DND-41 (cell line): ENCODE measurements around the gene ROCK2.

ENCODE experiments used
- ATAC-seq: fragments of 200-7000 bp; cut with Tn5 transposase; 3 replicates; pipeline ENCODE4 v1.9.1; 2021; ENCODE audit warnings: low read depth; ENCODE audit not compliant: insufficient read depth
- DNase-seq: peaks from one replicate; pipeline ENCODE4 v3.0.0-alpha.2; 2020
- H2AFZ ChIP-seq: 2 replicates; pipeline ENCODE4 v1.6.0; 2012; ENCODE audit warnings: low read depth, low read length
- H3K27ac ChIP-seq: 2 replicates; pipeline ENCODE4 v1.5.1; 2012; ENCODE audit warnings: low read length, inconsistent platforms
- H3K27me3 ChIP-seq: fragments of 200-600 bp; sonication (generic); 2 replicates; pipeline ENCODE4 v1.6.0; 2012; ENCODE audit warnings: low read length, mild to moderate bottlenecking, inconsistent platforms; ENCODE audit not compliant: insufficient read depth, poor library complexity
- H3K36me3 ChIP-seq: 2 replicates; pipeline ENCODE4 v1.5.1; 2012; ENCODE audit warnings: low read length, inconsistent platforms; ENCODE audit not compliant: insufficient read depth
- H3K4me1 ChIP-seq: 2 replicates; pipeline ENCODE4 v1.5.1; 2012; ENCODE audit warnings: mild to moderate bottlenecking, low read length; ENCODE audit not compliant: insufficient read depth
- H3K4me2 ChIP-seq: 2 replicates; pipeline ENCODE4 v1.6.0; 2012; ENCODE audit warnings: mild to moderate bottlenecking, moderate library complexity, low read length, inconsistent platforms; ENCODE audit not compliant: insufficient read depth
- H3K4me3 ChIP-seq, 2 experiments: fragments of 200-600 bp in 1 of 2; shearing (Covaris generic) in 1 of 2; 2 replicates each; pipeline ENCODE4 v1.5.1; 2012 to 2016; ENCODE audit warnings: inconsistent platforms in 2 of 2, low read length in 2 of 2, mild to moderate bottlenecking in 2 of 2, low read depth in 1 of 2, moderate library complexity in 1 of 2
- H3K79me2 ChIP-seq: 2 replicates; pipeline ENCODE4 v1.6.0; 2012; ENCODE audit warnings: low read length, inconsistent platforms; ENCODE audit not compliant: insufficient read depth
- H3K9ac ChIP-seq: 2 replicates; pipeline ENCODE4 v1.6.0; 2012; ENCODE audit warnings: low read depth, mild to moderate bottlenecking, inconsistent platforms, low read length, moderate library complexity
- H3K9me3 ChIP-seq: 2 replicates; pipeline ENCODE4 v1.5.1; 2012; ENCODE audit warnings: low read length, moderate library complexity, mild to moderate bottlenecking, inconsistent platforms; ENCODE audit not compliant: insufficient read depth, severe bottlenecking
- H4K20me1 ChIP-seq: 2 replicates; pipeline ENCODE4 v1.6.0; 2012; ENCODE audit warnings: low read length; ENCODE audit not compliant: insufficient read depth
- CTCF ChIP-seq: IDR thresholded peaks from 2 replicates; pipeline ENCODE4 v1.5.1; 2012; ENCODE audit warnings: borderline replicate concordance, low read length, moderate library complexity, mild to moderate bottlenecking; ENCODE audit not compliant: poor library complexity, severe bottlenecking; ENCODE audit errors: extremely low read depth
- EZH2 ChIP-seq: IDR thresholded peaks from 3 replicates; pipeline ENCODE4 v1.6.1; 2012; ENCODE audit warnings: borderline replicate concordance, low read depth, mild to moderate bottlenecking, moderate library complexity, low read length, inconsistent platforms; ENCODE audit not compliant: severe bottlenecking

The ROCK2 gene

GRCh38 chr2:11141319-11141718 is 203.1 kb downstream of the ROCK2 start:
- H3K9ac ChIP-seq: no peak overlapping the region
- peaks cover 15% of the 10 kb centered on the region for H3K27me3 ChIP-seq
- no peak for TF ChIP-seq EZH2
- no peak for TF ChIP-seq CTCF
- no peak for DNase-seq
- H3K4me3 ChIP-seq: no peak overlapping the region
- no peaks in the 10 kb centered on the region for H3K79me2 ChIP-seq
- H4K20me1 ChIP-seq: no peaks in the 10 kb centered on the region
- ATAC-seq: no peak
- no peak overlapping the region for H3K27ac ChIP-seq
- H3K4me1 ChIP-seq: no peaks in the 10 kb centered on the region
- no peaks in the 10 kb centered on the region for H3K36me3 ChIP-seq
- no peak overlapping the region for H2AFZ ChIP-seq
- no peaks in the 10 kb centered on the region for H3K9me3 ChIP-seq
- H3K4me2 ChIP-seq: no peak overlapping the region

- TF ChIP-seq EZH2 (no peak), CTCF (no peak)
- DNase-seq (no peak), ATAC-seq (no peak)
- no peak overlapping the region for H3K27ac ChIP-seq
- H3K79me2 ChIP-seq: no peaks in the 10 kb centered on the region
- H3K36me3 ChIP-seq: no peaks in the 10 kb centered on the region
- no peak overlapping the region for H3K9ac ChIP-seq
- H2AFZ ChIP-seq: no peak overlapping the region
- H3K4me2 ChIP-seq: no peak overlapping the region
- H3K9me3 ChIP-seq: no peaks in the 10 kb centered on the region
- peaks cover 15% of the 10 kb centered on the region for H3K27me3 ChIP-seq
- H4K20me1 ChIP-seq: no peaks in the 10 kb centered on the region
- H3K4me1 ChIP-seq: no peaks in the 10 kb centered on the region
- H3K4me3 ChIP-seq: no peak overlapping the region
Observed at GRCh38 chr2:11140492-11140891, 203.9 kb downstream of the ROCK2 start.

- Histone ChIP-seq H3K79me2 (no peaks in the 10 kb centered on the region), H2AFZ (no peak overlapping the region), H4K20me1 (no peaks in the 10 kb centered on the region), H3K9me3 (no peaks in the 10 kb centered on the region), H3K36me3 (no peaks in the 10 kb centered on the region), H3K9ac (no peak overlapping the region), H3K27ac (no peak overlapping the region), H3K4me3 (no peak overlapping the region), H3K27me3 (no peaks in the 10 kb centered on the region), H3K4me1 (peaks cover 36% of the 10 kb centered on the region), H3K4me2 (no peak overlapping the region)
- no peak for TF ChIP-seq CTCF
- TF ChIP-seq EZH2: no peak
- ATAC-seq (no peak), DNase-seq (no peak)
Observed at GRCh38 chr2:11134349-11134748, 210.1 kb downstream of the ROCK2 start.

GRCh38 chr2:11133936-11134320 is 210.5 kb downstream of the ROCK2 start:
- no peaks in the 10 kb centered on the region for H3K9me3 ChIP-seq
- H4K20me1 ChIP-seq: no peaks in the 10 kb centered on the region
- H3K4me2 ChIP-seq: no peak overlapping the region
- no peaks in the 10 kb centered on the region for H3K79me2 ChIP-seq
- DNase-seq: no peak
- H3K27me3 ChIP-seq: no peaks in the 10 kb centered on the region
- TF ChIP-seq EZH2 (no peak), CTCF (no peak)
- no peak overlapping the region for H3K9ac ChIP-seq
- H3K4me3 ChIP-seq: no peak overlapping the region
- no peaks in the 10 kb centered on the region for H3K36me3 ChIP-seq
- no peak overlapping the region for H3K27ac ChIP-seq
- peaks cover 39% of the 10 kb centered on the region for H3K4me1 ChIP-seq
- no peak for ATAC-seq
- peak overlapping the region; percentile 83; the same call in 1 of the 2 replicates for H2AFZ ChIP-seq
